ENCODE data around the gene PTPRM. TPM values are rescaled to one million over a fixed set of nuclear protein-coding genes. Genes with fewer than 3 reads are reported as not detected.

Gene PTPRM
- total RNA-seq, 1 experiment from 2014 or later: 11.1 TPM

- no peak for TF ChIP-seq USF2 (CRISPR knock-in tag; IDR thresholded peaks at IDR 0.05)
- TF ChIP-seq IRF2 (CRISPR knock-in tag; IDR thresholded peaks at IDR 0.05; ENCODE audit: borderline replicate concordance, low read depth): no peak
- no peak for TF ChIP-seq CTCF (IDR thresholded peaks at IDR 0.05)
- TF ChIP-seq TEAD1 (CRISPR knock-in tag; IDR thresholded peaks at IDR 0.05): no peak
- TF ChIP-seq NR2C2 (CRISPR knock-in tag; IDR thresholded peaks at IDR 0.05): no peak
Observed at GRCh38 chr18:8301427-8302172, 734.5 kb downstream of the PTPRM start (continued).

- ChIA-PET POLR2A (no interaction called here), CTCF (no interaction called here)
- ATAC-seq (no peak), DNase-seq (ENCODE audit: low spot score) (no peak)
- 0 out of 2 replicates have a peak, but pooled peaks cover 4% of the 10 kb centered on the region for H3K36me3 Mint-ChIP-seq
- no peak overlapping the region for H3K4me3 Mint-ChIP-seq
- H3K27ac Mint-ChIP-seq: no peak overlapping the region
- TF ChIP-seq CTCF (IDR thresholded peaks at IDR 0.05) (no peak), TP53 (CRISPR knock-in tag; IDR thresholded peaks at IDR 0.05) (no peak)
- peaks cover 5% of the 10 kb centered on the region; the same call in 1 of the 2 replicates for H3K9me3 Mint-ChIP-seq
- no peaks in the 10 kb centered on the region for H3K4me1 Mint-ChIP-seq
- H3K27me3 Mint-ChIP-seq (ENCODE audit: low read depth): no peaks in the 10 kb centered on the region
Observed at GRCh38 chr18:8303151-8303755, 736.1 kb downstream of the PTPRM start.

GRCh38 chr18:8307960-8308359, 740.8 kb downstream of the PTPRM start:
- Mint-ChIP-seq H3K36me3 (0 out of 2 replicates have a peak, but pooled peaks cover 4% of the 10 kb centered on the region), H3K4me1 (peaks cover 7% of the 10 kb centered on the region), H3K27me3 (ENCODE audit: low read depth) (no peaks in the 10 kb centered on the region), H3K9me3 (peaks cover 5% of the 10 kb centered on the region; the same call in 1 of the 2 replicates), H3K4me3 (no peak overlapping the region), H3K27ac (no peak overlapping the region)
- ATAC-seq (no peak), DNase-seq (ENCODE audit: low spot score) (no peak)
- TF ChIP-seq ZNF423 (CRISPR knock-in tag; IDR thresholded peaks at IDR 0.05): no peak
- no peak for TF ChIP-seq HMGA2 (CRISPR knock-in tag; IDR thresholded peaks at IDR 0.05)
- no peak for TF ChIP-seq ZNF232 (CRISPR knock-in tag; IDR thresholded peaks at IDR 0.05)
- no peak for TF ChIP-seq CTCF (IDR thresholded peaks at IDR 0.05)
- TF ChIP-seq ZNF416 (CRISPR knock-in tag; IDR thresholded peaks at IDR 0.05): no peak
- no peak for TF ChIP-seq ZNF532 (CRISPR knock-in tag; IDR thresholded peaks at IDR 0.05; ENCODE audit: borderline replicate concordance)
- TF ChIP-seq JUN (CRISPR knock-in tag; IDR thresholded peaks at IDR 0.05): no peak
- TF ChIP-seq ETV6 (CRISPR knock-in tag; IDR thresholded peaks at IDR 0.05): no peak
- no peak for TF ChIP-seq TCF7 (CRISPR knock-in tag; IDR thresholded peaks at IDR 0.05; ENCODE audit: low read depth)
- TF ChIP-seq ZNF671 (CRISPR knock-in tag; IDR thresholded peaks at IDR 0.05): no peak
- ChIA-PET POLR2A (interaction anchor here (0.5 kb wide), 1 partner anchor 1098 kb away, joined by 6 read pairs; no protein-coding TSS in a partner anchor), CTCF (no interaction called here)
